HG02938 (cell line): ENCODE data around the gene AP3B1.

Experiments used
- ATAC-seq: cut with Tn5 transposase; IDR thresholded peaks from one replicate; pipeline ENCODE4 v1.9.1; 2021; ENCODE audit warnings: mild to moderate bottlenecking, moderate library complexity; ENCODE audit not compliant: unreplicated experiment

AP3B1 gene

DNA sequence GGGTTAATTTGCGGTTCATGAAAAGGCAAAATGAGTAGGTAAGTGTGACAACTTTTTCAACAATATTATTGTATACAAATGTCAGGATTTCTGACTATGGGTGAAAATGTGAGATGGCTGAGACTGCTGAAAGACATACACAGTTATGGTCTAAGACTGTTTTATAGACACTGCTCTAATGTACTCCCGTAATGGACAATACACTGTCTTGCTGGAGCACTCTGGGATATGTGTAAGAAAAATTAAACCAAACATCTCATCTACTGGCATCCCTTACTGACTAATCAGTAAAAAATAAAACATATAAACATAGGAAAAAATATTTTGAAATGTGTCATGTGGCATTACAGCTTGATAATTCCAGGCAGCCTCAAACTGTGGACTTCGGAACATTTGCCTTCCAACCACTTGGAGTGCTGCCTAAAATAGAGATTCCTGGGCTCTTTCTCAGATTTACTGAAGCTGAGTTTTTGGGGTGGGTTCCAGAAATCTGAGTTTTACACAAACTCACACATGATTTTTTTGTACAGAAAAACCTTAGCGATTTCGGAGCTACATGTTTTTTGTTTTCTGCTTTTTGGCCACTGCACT, 284.5 kb downstream of the AP3B1 start:
- no peak for ATAC-seq

DNA sequence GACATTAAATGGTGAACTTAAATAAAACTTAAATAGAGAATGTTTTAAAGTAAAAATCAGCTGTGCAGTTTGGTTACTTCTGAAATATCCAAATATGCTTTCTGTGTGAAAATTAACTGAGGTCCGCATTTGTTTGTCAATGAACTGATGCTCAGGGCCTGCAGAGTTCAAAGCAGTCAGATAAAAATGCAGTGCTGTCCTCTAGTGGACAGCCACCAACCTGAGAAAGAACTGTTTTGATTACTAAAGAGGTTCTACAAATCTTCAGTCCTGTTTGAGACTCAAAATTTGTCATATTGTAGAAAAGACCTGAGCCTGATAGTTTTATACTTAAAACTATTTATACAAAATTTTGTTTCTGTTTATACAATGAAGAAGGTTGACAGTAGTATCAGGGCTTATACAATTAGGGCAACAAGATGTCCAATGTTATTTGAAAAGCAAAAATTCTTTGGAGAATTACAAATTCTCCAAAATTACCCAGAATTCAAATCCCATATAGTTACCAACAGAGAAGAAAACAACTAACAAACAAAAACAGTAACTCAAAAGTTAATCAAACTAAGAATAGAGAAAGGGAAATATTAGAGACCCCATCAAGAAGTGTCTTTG, 286.0 kb downstream of the AP3B1 start:
- ATAC-seq: no peak

DNA sequence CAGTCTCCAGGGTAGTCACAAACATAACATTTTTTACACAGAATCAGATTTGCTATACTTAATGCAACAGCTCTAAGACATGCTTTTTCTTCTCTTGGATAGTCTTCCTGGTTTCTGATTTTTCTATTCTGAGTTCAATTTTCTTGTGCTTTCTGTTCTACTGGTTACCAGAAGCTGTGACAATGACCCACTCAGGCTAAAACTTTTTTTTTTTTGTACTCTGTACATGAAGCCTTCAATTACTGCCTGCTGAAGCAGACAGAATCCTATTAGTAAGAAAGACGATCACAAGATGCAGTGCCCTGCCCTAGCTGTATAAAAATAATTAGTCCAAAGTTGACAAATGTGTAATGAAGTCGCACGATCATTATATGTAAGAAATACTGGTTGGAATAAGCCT, 287.3 kb downstream of the AP3B1 start:
- ATAC-seq: no peak

DNA sequence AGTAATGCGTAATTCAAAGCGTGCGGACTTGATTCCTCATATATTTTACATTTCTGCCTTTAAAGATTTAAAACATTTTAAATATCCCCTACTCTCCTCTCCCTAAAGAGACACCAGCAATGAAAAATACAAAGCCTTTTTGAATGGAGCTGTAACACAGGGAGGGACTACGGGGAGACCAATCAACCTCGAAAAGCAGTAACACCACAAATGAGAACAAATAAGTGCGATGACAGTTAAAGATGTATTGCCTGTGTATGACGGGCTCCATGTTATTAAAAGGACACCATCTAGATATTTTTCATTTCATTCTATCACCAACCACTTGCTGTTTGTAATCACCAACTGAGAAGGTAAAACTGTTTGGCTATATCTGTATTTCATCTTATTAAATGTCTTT, 288.0 kb downstream of the AP3B1 start:
- no peak for ATAC-seq

DNA sequence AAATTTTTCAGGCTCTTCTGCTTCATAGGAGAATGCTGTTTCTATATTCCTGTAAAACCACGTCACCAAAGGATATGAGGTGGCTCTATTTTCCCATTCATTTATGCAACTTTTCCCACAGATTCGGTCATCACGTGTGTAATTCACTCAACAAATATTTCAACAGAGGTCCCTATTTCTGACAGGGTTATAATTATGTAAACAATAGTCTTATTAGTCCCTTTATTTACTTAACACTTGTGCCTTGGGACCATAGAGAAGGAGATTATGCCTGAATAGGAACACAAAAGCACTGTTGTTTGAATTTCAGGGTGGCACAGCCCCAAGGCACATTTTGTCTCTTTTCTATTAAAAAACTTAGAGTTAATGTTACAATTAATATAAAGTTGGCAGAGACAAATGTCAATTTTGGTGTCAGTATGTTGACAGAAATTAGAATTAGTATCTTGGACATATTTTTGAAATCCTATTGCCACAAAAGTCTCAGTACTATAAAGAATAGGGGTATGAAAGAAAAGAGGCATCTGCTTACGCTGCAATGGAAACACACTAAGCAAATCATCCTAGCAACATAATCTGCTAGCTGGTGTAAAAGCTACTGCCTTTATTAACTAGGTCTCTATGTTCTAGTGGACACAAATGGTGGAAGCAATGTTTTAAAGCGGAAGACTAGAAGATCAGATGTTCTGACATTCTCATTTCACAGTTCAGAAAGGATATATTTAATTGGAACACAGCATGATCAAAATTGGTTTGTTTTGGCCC, 289.3 kb downstream of the AP3B1 start:
- ATAC-seq: no peak

DNA sequence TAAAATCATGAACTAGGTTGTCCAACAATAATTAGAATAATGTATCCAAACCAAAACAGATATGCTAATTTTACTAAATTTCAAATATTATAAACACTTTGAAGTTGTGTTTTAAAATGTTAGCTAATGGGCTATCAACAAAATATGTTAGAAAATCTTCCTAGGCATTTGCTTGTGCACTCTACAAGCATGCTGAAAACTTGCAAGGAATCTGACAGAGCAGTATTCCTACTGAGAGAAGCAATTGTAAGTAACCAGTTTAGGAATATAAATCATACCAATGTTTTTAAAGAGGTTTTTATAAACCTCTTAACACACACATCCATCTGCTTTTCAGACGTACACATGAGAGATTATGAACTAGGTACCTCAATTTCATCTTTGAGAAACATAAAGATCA, 289.9 kb downstream of the AP3B1 start:
- ATAC-seq: no peak

DNA sequence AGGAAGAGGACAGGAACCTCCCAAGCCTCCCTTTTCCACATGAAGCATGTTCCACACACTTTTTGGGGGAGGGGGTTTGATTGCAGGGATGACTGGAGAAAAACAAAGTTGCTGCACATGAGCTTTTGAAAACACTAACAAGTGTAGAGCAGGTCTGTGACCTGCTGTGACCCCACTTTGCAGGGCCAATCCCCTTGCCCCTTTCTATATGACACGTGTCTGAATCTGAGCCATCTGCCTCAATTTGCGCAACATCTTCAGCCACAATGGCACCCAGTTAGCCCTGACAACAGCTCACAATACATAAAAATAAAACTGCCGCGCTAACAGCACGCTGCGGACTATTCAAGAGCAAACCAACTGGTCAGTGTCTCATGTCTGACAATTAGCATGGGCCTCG, 290.6 kb downstream of the AP3B1 start:
- ATAC-seq: no peak

DNA sequence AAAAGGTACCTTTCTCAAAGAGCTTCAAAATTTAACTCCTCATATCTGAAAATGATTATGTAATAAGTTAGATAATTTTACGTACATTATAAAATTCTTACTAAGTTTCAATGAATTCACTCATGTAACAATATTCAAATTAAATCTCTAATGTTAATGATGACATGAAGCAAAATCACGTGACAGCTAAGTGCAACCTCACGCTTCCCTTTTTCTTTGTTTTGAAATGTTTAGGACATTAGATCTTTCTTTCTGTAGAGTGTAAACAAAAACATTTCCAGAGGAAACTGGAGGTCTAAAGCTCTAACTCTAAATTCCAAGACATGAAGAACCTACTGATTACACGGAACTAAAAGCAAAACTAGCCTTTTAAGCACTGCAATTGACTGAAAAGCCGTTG, 291.0 kb downstream of the AP3B1 start:
- ATAC-seq: no peak

DNA sequence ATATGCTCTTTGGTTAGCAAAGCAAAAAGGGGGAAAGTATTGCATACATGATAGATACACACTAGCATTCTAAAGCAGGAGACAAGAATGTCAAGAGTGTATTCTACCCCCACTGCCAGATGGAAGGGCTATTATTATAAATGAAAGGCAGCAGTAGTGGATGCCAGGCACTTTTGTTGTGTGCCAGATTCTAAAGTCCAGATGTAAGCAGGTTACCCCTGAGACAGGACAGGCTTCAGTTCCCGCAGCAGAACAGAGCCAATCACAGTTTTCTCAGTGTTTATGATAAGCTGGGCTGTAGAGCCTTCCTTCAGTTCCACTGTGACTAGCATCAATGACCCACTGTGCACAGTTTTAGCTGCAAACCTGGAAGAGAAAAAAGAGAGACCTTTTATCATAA, 291.8 kb downstream of the AP3B1 start:
- ATAC-seq: no peak

DNA sequence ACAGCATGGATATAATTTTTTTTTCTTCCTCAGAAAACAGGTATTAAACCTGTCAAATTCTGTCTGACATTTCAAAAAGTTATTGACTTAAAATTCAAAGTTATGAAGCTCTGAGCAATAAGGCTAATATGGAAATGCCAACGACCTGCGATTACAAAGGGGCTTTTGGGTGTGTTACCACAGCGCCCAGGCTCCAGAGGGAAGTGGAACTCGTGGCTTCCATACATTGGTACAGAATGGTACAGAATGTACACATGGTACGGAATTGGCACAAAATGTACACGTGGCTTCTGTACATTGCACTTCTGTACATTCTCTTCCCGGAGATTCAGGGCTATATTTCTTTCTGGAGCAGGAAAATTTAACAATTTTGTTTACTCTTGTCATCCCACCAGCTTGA, 293.3 kb downstream of the AP3B1 start:
- no peak for ATAC-seq

DNA sequence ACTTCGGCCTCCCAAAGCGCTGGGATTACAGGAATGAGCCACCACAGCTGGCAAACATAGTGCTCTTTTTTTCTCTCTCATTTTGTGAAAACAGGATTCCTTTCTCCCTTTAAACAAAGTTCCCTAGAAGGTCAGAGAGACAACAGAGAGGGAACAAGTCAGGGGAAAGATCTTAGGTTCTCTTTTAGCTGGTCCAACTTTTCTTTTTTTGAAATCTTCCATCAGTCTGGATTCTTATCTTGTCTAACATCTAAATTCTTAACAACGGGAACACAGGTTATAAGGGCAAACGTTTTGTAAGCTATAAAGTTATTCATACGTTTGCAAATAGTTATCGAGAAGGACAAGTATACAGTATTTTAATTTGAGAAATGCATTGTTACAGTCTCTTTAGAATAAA, 294.3 kb downstream of the AP3B1 start:
- ATAC-seq: no peak

DNA sequence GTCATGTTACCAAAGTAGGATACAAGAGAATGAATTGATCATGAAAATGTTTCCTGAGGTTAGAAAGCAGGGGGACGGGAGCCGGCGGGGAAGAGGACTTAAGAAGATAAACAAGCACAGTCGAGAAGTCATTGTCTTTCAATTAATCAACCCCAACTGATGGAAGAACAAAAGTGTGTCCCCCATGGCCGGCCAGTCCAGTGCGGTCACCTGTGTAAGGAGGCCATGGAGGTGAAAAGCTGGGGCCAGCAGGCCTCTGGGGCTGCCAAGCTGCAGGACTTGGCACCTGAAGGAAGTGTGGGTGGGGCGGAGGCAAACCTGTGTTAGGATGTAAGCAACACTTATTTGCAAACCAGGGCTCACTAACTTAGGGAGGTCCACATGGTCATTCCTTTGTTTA, 295.1 kb downstream of the AP3B1 start:
- no peak for ATAC-seq

DNA sequence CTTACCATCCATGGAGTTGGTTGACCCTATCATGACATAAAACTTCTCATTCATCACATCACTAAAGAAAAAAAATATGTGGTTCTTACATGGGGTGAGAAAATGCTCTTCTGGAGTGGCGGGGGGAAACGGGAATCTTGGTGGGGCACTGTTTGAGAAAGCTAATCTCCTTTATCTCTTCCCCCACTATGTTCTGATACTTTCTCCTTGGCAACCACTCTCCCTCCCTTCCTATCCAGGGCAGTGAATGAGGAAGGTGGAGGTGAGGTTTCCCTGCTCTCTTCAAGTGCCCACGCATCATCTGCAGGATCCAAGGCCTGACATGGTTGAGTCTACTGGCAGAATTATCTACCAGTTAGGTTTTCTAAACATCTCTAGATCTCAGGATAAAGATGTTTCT, 297.6 kb downstream of the AP3B1 start:
- ATAC-seq: no peak

DNA sequence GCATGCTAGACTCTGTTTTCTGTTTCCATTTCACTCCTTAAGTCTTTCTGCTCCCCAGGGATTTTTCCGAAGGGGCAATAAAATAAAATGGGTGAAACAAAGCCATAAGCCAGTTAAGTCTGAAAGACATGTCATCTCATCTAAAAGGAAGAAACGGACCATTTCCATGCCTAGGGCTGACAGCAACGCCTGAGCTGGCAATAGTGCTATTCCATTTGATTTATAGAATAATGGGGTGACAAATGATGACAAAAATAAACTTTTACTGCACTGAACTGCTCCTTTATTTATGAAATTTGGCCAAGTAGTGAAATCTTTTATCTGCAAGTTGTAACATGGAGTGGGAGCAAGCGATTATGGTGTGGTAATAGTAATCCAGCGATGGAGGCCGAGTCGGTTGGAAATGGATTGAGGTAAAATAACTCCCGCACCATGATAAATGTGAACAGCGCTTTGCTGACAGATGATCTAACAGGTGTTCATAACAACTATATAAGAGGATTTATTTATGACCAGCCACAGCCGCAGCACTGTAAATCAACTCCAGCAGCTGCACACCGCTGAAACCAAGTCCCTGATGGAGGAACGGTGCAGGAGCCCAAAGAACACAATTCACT, 298.6 kb downstream of the AP3B1 start:
- ATAC-seq: no peak

DNA sequence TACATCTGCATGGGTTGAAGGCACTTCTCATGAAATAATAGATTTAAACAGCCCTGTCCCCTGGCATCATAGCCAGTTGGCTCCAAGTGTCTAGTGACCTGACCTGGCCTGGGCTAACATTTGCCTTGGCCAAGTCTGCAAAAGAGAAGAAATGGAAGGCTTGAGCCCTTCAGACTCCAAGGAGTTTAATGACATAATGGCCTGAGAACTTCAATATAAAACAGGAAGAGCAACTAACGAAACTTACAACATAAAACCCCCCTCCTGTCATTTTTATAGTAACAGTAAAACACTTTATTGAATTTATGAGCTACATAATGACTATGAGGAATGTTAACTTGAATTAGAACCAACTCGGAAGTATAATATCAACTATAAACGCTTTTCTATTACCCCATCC, 299.6 kb downstream of the AP3B1 start:
- ATAC-seq: no peak

DNA sequence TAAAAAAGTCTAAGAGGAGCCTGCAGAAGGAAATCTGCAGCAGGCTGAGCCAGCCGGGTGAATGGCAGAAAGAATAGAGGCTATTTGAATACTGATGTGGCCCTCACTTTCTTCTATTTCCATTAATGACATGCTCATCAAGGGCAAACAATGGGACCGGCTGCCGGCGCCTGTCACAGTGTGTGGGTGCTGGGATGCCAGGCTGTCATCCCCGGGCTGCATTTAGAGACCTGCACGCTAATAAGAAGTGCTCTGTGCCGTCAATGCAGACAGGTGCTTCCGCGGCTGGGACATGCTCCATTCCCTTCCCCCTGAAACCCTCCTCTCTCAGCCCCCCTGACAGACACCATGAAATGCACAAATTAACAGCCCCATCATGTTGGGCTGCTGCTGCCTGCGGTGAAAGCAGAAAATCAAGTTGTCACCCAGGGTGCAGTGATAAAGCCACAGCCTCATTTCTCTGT, 300.6 kb downstream of the AP3B1 start:
- ATAC-seq: no peak

DNA sequence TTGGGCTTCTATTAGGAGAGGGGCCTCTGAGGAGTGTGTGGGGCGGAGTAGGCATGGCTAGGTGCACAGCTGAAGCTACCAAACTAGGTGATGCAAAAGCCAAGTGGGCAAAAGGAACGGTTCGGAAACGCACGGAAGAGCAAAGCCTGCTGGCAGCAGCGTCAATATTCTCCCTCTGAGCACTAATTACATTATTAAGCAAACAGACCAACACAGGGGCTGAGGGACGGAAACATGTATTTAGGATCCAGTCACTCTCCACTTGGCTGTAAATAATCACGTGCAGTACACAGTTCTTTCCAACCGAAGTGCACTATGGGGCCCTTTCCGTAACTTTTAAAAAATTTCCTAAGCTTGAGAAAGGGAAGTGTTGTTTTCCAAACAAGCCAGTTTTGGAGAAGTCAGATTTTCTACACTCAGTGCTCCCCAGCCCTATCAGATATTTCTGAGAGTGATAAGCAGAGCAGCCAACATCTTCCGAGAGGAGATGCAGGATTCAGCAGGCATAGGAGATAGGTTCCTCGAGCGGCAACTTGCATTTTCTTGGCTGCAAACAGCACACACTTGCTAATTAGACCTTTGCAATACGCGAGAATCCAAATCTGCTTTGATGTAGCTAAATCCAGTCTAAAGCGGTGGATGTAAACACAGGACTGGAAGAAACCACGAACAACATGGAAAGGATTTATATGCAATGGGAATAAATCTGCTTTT, 301.2 kb downstream of the AP3B1 start:
- no peak for ATAC-seq

DNA sequence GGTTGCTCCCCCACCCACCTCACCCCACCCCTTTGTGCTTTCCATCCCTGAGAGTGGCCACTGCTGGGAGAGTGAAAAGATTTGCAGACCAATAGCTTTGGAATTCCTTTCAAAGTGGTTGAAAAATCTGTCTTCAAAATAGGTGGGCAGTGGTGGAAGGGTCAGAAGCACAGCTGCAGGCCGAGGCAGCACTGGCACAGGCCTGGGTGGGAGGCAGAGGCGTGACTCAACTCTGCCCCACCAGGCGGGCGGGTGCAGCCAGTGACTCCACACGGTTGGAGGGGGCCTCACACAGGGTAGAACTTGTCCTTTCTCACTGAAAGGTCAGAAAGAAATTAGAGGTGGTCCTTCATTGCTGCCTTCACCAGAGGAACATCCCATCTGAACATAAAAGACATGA, 303.4 kb downstream of the AP3B1 start:
- no peak for ATAC-seq

DNA sequence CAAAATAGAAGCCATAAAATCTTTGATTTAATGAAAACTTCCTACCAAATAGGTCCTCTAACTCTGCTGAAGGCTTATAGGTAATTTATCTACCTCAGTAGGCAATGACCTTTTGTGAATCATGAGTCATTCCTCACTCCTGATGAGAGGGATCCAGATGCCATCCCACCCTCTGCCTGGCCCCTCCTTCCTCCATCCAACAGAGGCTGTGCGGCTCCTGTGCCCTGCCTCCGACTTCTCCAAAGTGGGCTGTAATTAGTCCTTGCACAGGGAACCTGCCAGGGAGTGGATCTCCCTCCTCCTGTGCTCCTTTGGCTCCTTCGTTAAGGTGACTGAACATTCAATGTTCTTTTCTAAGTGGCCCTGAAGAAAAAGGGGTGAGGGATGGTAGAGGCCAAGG, 304.5 kb downstream of the AP3B1 start:
- ATAC-seq: no peak

DNA sequence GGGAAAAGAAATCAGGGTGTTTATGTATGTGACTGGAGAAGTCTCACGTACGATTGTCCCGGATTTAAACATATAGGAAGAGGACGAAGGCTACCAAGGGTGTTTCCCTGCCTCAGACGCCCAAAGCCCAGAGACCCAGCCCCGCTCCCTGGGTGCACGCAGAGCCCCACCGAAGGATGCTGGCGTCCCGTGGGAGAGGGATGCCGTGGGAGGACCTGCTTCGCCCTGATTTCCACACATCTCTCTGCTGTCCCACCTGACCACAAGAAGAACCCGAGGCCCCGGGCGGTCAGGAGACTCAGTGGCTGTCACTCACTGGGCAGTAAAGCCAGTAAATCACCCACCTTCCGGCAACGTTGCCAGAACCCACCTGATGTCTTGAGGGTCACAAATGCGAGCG, 306.5 kb downstream of the AP3B1 start:
- no peak for ATAC-seq

DNA sequence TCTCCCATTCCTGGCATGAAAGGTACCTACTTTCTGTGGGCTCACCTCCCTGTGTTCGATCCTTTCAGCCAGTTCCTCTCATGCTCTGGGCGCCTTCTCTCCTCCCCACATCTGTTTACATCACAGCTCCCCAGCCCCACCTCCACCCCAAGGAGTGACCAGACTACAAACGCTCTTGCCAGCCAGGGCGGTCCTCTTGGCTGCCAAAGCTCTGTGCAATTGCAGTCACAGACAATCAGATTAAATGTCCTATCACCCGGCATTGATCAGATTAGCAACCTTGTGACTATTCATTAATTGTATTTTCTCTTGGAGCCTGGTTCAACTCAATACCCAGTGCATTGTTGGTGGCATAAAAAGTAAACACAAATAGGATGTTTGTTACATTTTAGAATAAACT, 307.2 kb downstream of the AP3B1 start:
- no peak for ATAC-seq
